GM21367 (cell line): Measurements from ENCODE around the gene DENR.

ENCODE experiments used
- ATAC-seq: cut with Tn5 transposase; IDR thresholded peaks from one replicate; pipeline ENCODE4 v1.9.1; 2021; ENCODE audit not compliant: unreplicated experiment

DENR gene

GRCh38 chr12:122813310-122813713 is 60.7 kb downstream of the DENR start:
- ATAC-seq: no peak

- ATAC-seq: no peak
Observed at GRCh38 chr12:122819209-122819785, 66.7 kb downstream of the DENR start.

GRCh38 chr12:122820138-122820537 is 67.5 kb downstream of the DENR start:
- ATAC-seq: no peak
